HepG2 (cell line): ENCODE measurements around the gene STK32C. TPM values are rescaled to one million over a fixed set of nuclear protein-coding genes. Genes with fewer than 3 reads are reported as not detected.

ENCODE experiments used
- ELF4 ChIP-seq: sonication (generic); formaldehyde crosslinking; IDR thresholded peaks from 2 replicates; pipeline ENCODE4 v1.5.0; 2020; ENCODE audit warnings: missing genetic modification reagents, mild to moderate bottlenecking, moderate library complexity, borderline replicate concordance
- IRX3 ChIP-seq: sonication (generic); formaldehyde crosslinking; IDR thresholded peaks from 2 replicates; pipeline ENCODE4 v1.8.1; 2023; ENCODE audit warnings: mild to moderate bottlenecking, low read depth, missing genetic modification reagents, borderline replicate concordance
- MAFG ChIP-seq: sonication (generic); formaldehyde crosslinking; IDR thresholded peaks from 2 replicates; pipeline ENCODE4 v1.5.1; 2020; ENCODE audit warnings: mild to moderate bottlenecking, missing genetic modification reagents
- NKX3-1 ChIP-seq: sonication (generic); formaldehyde crosslinking; IDR thresholded peaks from 2 replicates; pipeline ENCODE4 v1.5.0; 2020; ENCODE audit warnings: missing genetic modification reagents
- PAF1 ChIP-seq: IDR thresholded peaks from 2 replicates; pipeline ENCODE4 v1.6.1; 2016; ENCODE audit warnings: missing genetic modification reagents, missing compliant biosample characterization
- PRDM4 ChIP-seq: sonication (generic); formaldehyde crosslinking; IDR thresholded peaks from 2 replicates; pipeline ENCODE4 v1.9.0; 2021; ENCODE audit warnings: missing genetic modification reagents, borderline replicate concordance
- REPIN1 ChIP-seq: sonication (generic); formaldehyde crosslinking; IDR thresholded peaks from 2 replicates; pipeline ENCODE4 v1.8.0; 2022; ENCODE audit warnings: missing genetic modification reagents, low read depth, mild to moderate bottlenecking, borderline replicate concordance
- ZFX ChIP-seq: sonication (generic); formaldehyde crosslinking; IDR thresholded peaks from 2 replicates; pipeline ENCODE4 v1.4.0; 2020; ENCODE audit warnings: mild to moderate bottlenecking, low read depth, missing genetic modification reagents, moderate library complexity
- ZNF136 ChIP-seq: sonication (generic); formaldehyde crosslinking; IDR thresholded peaks from 2 replicates; pipeline ENCODE4 v1.8.1; 2022; ENCODE audit warnings: low read depth, mild to moderate bottlenecking, moderate library complexity, missing genetic modification reagents
- ZNF18 ChIP-seq: sonication (generic); formaldehyde crosslinking; IDR thresholded peaks from 2 replicates; pipeline ENCODE4 v1.8.0; 2022; ENCODE audit warnings: mild to moderate bottlenecking, missing genetic modification reagents; ENCODE audit not compliant: insufficient replicate concordance
- ZNF225 ChIP-seq: sonication (generic); formaldehyde crosslinking; IDR thresholded peaks from 2 replicates; pipeline ENCODE4 v1.4.0; 2020; ENCODE audit warnings: mild to moderate bottlenecking, missing genetic modification reagents
- ZNF263 ChIP-seq: sonication (generic); formaldehyde crosslinking; IDR thresholded peaks from 2 replicates; pipeline ENCODE4 v1.4.0; 2020; ENCODE audit warnings: missing genetic modification reagents
- ZNF343 ChIP-seq: sonication (generic); formaldehyde crosslinking; IDR thresholded peaks from 2 replicates; pipeline ENCODE4 v1.4.0; 2020; ENCODE audit warnings: mild to moderate bottlenecking, missing genetic modification reagents
- ZNF44 ChIP-seq: sonication (generic); formaldehyde crosslinking; IDR thresholded peaks from 2 replicates; pipeline ENCODE4 v1.5.1; 2020; ENCODE audit warnings: mild to moderate bottlenecking, missing genetic modification reagents
- ZNF616 ChIP-seq: sonication (generic); formaldehyde crosslinking; IDR thresholded peaks from 2 replicates; pipeline ENCODE4 v1.5.0; 2020; ENCODE audit warnings: low read depth, mild to moderate bottlenecking, missing genetic modification reagents
- ZNF678 ChIP-seq: sonication (generic); formaldehyde crosslinking; IDR thresholded peaks from 2 replicates; pipeline ENCODE4 v1.4.0; 2020; ENCODE audit warnings: mild to moderate bottlenecking, missing genetic modification reagents
- ZNF687 ChIP-seq: sonication (generic); formaldehyde crosslinking; IDR thresholded peaks from 2 replicates; pipeline ENCODE4 v1.5.1; 2020; ENCODE audit warnings: mild to moderate bottlenecking, missing genetic modification reagents, moderate library complexity
- ZNF746 ChIP-seq: sonication (generic); formaldehyde crosslinking; IDR thresholded peaks from 2 replicates; pipeline ENCODE4 v1.8.0; 2022; ENCODE audit warnings: mild to moderate bottlenecking, missing genetic modification reagents
- ZNF75D ChIP-seq: sonication (generic); formaldehyde crosslinking; IDR thresholded peaks from 2 replicates; pipeline ENCODE4 v1.8.1; 2023; ENCODE audit warnings: missing genetic modification reagents, mild to moderate bottlenecking, borderline replicate concordance
- ZNF766 ChIP-seq: sonication (generic); formaldehyde crosslinking; IDR thresholded peaks from 2 replicates; pipeline ENCODE4 v1.5.0; 2020; ENCODE audit warnings: missing genetic modification reagents, borderline replicate concordance
- ZNF777 ChIP-seq: sonication (generic); formaldehyde crosslinking; IDR thresholded peaks from 2 replicates; pipeline ENCODE4 v1.4.0; 2020; ENCODE audit warnings: missing genetic modification reagents
- ZSCAN31 ChIP-seq: sonication (generic); formaldehyde crosslinking; IDR thresholded peaks from 2 replicates; pipeline ENCODE4 v1.5.0; 2020; ENCODE audit warnings: low read depth, mild to moderate bottlenecking, missing genetic modification reagents
- polyA plus RNA-seq, 8 experiments: library from polyadenylated mRNA; depleted of rRNA in 3 of 8; stranded (reverse) in 7 of 8; unstranded in 1 of 8; fragments of >200 nt; fragmentation: Illumina TruSeq in 4 of 8; extraction: Trizol in 4 of 8; gene quantifications; 2 replicates each; pipeline versions ENCODE4 v1.2.1 to v1.2.3, GENCODE V29; 2011 to 2016; ENCODE audit warnings: low read depth in 4 of 8, missing spikeins in 1 of 8, mixed read lengths in 1 of 8; ENCODE audit not compliant: insufficient read depth in 1 of 8
- total RNA-seq, 5 experiments: library from RNA; depleted of rRNA; stranded (reverse); fragments of >200 nt; fragmentation: Illumina TruSeq; extraction: Trizol; gene quantifications; 2 replicates each; pipeline ENCODE4 v1.2.3, GENCODE V29; 2016; ENCODE audit warnings: low read depth in 1 of 5

The STK32C gene
- total and polyA plus RNA-seq, 2 of the 13 experiments (the other 11 are each of a cell fraction or from before 2014, with no cell fraction given): 10.9 to 19.4 TPM

- no peak for TF ChIP-seq ZNF678 (CRISPR knock-in tag)
- TF ChIP-seq PAF1: no peak
- TF ChIP-seq PRDM4: no peak
- TF ChIP-seq IRX3 (CRISPR knock-in tag): no peak
- no peak for TF ChIP-seq REPIN1
- no peak for TF ChIP-seq ZNF136 (CRISPR knock-in tag)
- no peak for TF ChIP-seq ZNF766 (CRISPR knock-in tag)
- no peak for TF ChIP-seq ZNF616 (CRISPR knock-in tag)
- TF ChIP-seq NKX3-1: no peak
- no peak for TF ChIP-seq ZNF343 (CRISPR knock-in tag)
- TF ChIP-seq ZSCAN31: 0 out of 2 replicates have a peak, but pooled peaks have one; percentile 20
- TF ChIP-seq ZNF75D (CRISPR knock-in tag): no peak
- no peak for TF ChIP-seq ELF4 (CRISPR knock-in tag)
- TF ChIP-seq ZNF225: peak; percentile 91
- TF ChIP-seq ZNF44 (CRISPR knock-in tag): no peak
- TF ChIP-seq MAFG: no peak
- TF ChIP-seq ZNF777 (CRISPR knock-in tag): peak; percentile 72; the same call in 1 of the 2 replicates
- TF ChIP-seq ZNF687 (CRISPR knock-in tag): peak; percentile 77
- no peak for TF ChIP-seq ZNF746 (CRISPR knock-in tag)
- no peak for TF ChIP-seq ZNF18
- peak; percentile 56 for TF ChIP-seq ZFX
- TF ChIP-seq ZNF263 (CRISPR knock-in tag): peak; percentile 80
These were observed 642 bp downstream of the STK32C start (continued) for GRCh38 chr10:132306864-132307751.
